GM21447 (cell line): ENCODE measurements around the gene CXADR.

Experiments used
- ATAC-seq: cut with Tn5 transposase; IDR thresholded peaks from one replicate; pipeline ENCODE4 v1.9.1; 2021; ENCODE audit not compliant: unreplicated experiment

The CXADR gene

GRCh38 chr21:17539323-17539722 is 26.5 kb downstream of the CXADR start:
- ATAC-seq: no peak

- no peak for ATAC-seq
Observed at GRCh38 chr21:17539743-17540341, 27.0 kb downstream of the CXADR start.

GRCh38 chr21:17540530-17540929 is 27.7 kb downstream of the CXADR start:
- no peak for ATAC-seq

GRCh38 chr21:17542371-17543011 is 29.6 kb downstream of the CXADR start:
- no peak for ATAC-seq

GRCh38 chr21:17545007-17545406 is 32.2 kb downstream of the CXADR start:
- ATAC-seq: no peak

- no peak for ATAC-seq
Observed at GRCh38 chr21:17548262-17548661, 35.4 kb downstream of the CXADR start.

GRCh38 chr21:17550671-17551308 is 37.9 kb downstream of the CXADR start:
- no peak for ATAC-seq

- ATAC-seq: no peak
Observed at GRCh38 chr21:17552410-17552809, 39.6 kb downstream of the CXADR start.

GRCh38 chr21:17554120-17554519 is 41.3 kb downstream of the CXADR start:
- no peak for ATAC-seq

- no peak for ATAC-seq
Observed at GRCh38 chr21:17554679-17555465, 42.0 kb downstream of the CXADR start.

- no peak for ATAC-seq
Observed at GRCh38 chr21:17560377-17561025, 47.7 kb downstream of the CXADR start.

GRCh38 chr21:17570786-17571185 is 57.9 kb downstream of the CXADR start:
- ATAC-seq: no peak

- no peak for ATAC-seq
Observed at GRCh38 chr21:17572431-17572830, 59.6 kb downstream of the CXADR start.

- no peak for ATAC-seq
Observed at GRCh38 chr21:17575076-17575475, 62.2 kb downstream of the CXADR start.

GRCh38 chr21:17576080-17576835 is 63.4 kb downstream of the CXADR start:
- ATAC-seq: no peak

GRCh38 chr21:17577701-17578100 is 64.9 kb downstream of the CXADR start:
- no peak for ATAC-seq

GRCh38 chr21:17578162-17578561 is 65.3 kb downstream of the CXADR start:
- ATAC-seq: no peak

GRCh38 chr21:17578876-17579275 is 66.0 kb downstream of the CXADR start:
- ATAC-seq: no peak

GRCh38 chr21:17580319-17580718 is 67.5 kb downstream of the CXADR start:
- ATAC-seq: no peak

- ATAC-seq: no peak
Observed at GRCh38 chr21:17583898-17584297, 71.1 kb downstream of the CXADR start.
